Measurements from ENCODE around the gene ICA1. TPM values are rescaled to one million over a fixed set of nuclear protein-coding genes. Genes with fewer than 3 reads are reported as not detected.

The ICA1 gene
- total and polyA plus RNA-seq, 12 donors: 29.5 to 92.1 (median 56.8) TPM

GRCh38 chr7:8094164-8095140 is 167.5 kb downstream of the ICA1 start:
- WGBS, 2 donors: 88 to 93% methylated on average over 8 of the region's 8 CpGs
- DNase-seq: no peak
- intact Hi-C loops (cut with DNase I): no loop called here
- Histone ChIP-seq H3K27me3 (no peaks in the 10 kb centered on the region), H3K9me3 (peaks cover 0 to 3% (median 0%) of the 10 kb centered on the region in 11 donors), H3K4me1 (no peaks in the 10 kb centered on the region), H3K4me3 (no peak overlapping the region), H3K36me3 (no peaks in the 10 kb centered on the region), H3K27ac (no peak overlapping the region)
- no peak for TF ChIP-seq CTCF (IDR thresholded peaks at IDR 0.05)
- no peak for ATAC-seq

- no peak for ATAC-seq
- H3K9me3 ChIP-seq: no peaks in the 10 kb centered on the region
- H3K36me3 ChIP-seq: peaks cover 0 to 6% (median 0%) of the 10 kb centered on the region in 9 donors
- WGBS, 2 donors: 70 to 88% methylated on average over 2 of the region's 2 CpGs
- no peak for TF ChIP-seq CTCF (IDR thresholded peaks at IDR 0.05)
- no peak overlapping the region for H3K4me3 ChIP-seq
- no peaks in the 10 kb centered on the region for H3K4me1 ChIP-seq
- no peak for DNase-seq
- intact Hi-C loops (cut with DNase I): no loop called here
- no peak overlapping the region for H3K27ac ChIP-seq
- no peaks in the 10 kb centered on the region for H3K27me3 ChIP-seq
These were observed 169.8 kb downstream of the ICA1 start for GRCh38 chr7:8092140-8092539.

GRCh38 chr7:8089036-8089780 is 172.8 kb downstream of the ICA1 start:
- DNase-seq (no peak), ATAC-seq (no peak)
- peaks cover 0 to 26% (median 0%) of the 10 kb centered on the region in 9 donors for H3K36me3 ChIP-seq
- H3K9me3 ChIP-seq: no peaks in the 10 kb centered on the region
- no peak for TF ChIP-seq CTCF (IDR thresholded peaks at IDR 0.05)
- H3K27ac ChIP-seq: no peak overlapping the region
- WGBS, 2 donors: 95 to 96% methylated on average over 6 of the region's 6 CpGs
- no peaks in the 10 kb centered on the region for H3K4me1 ChIP-seq
- H3K4me3 ChIP-seq: no peak overlapping the region
- H3K27me3 ChIP-seq: no peaks in the 10 kb centered on the region
- intact Hi-C loops (cut with DNase I): no loop called here

GRCh38 chr7:8086239-8086638 is 175.7 kb downstream of the ICA1 start:
- TF ChIP-seq CTCF (IDR thresholded peaks at IDR 0.05): no peak
- 90 to 94% methylated on average over 6 of the region's 6 CpGs for WGBS, 2 donors
- DNase-seq (no peak), ATAC-seq (no peak)
- intact Hi-C loops (cut with DNase I): no loop called here
- Histone ChIP-seq H3K4me1 (no peaks in the 10 kb centered on the region), H3K27me3 (no peaks in the 10 kb centered on the region), H3K27ac (no peak overlapping the region), H3K9me3 (no peaks in the 10 kb centered on the region), H3K36me3 (peaks cover 0 to 26% (median 0%) of the 10 kb centered on the region in 9 donors), H3K4me3 (no peak overlapping the region)

All from heart right ventricle (tissue), 16 donors.